ENCODE results near the gene SAMD4A.

DNA sequence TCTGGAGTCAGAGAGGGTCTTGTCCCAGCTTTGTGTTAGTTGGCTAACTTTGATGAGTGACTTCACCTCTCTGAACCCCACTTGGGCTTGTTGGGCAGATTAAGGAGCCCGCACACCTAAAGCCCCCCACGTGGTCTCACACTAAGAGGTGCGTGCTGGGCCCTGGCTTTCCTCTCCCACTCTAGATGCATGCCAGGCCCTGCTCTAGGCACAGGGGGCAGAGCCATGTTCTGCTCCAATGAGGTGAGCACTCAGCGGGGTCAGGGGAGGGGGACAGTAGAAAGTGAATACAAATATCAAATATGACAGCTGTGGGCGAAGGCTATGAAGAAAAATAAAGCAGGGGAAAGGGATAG, 216.7 kb downstream of the SAMD4A start:
- no peak for TF ChIP-seq EZH2phosphoT487 (conservative IDR thresholded peaks at IDR 0.05; ENCODE audit: low read length)
- TF ChIP-seq, protein P1, sequence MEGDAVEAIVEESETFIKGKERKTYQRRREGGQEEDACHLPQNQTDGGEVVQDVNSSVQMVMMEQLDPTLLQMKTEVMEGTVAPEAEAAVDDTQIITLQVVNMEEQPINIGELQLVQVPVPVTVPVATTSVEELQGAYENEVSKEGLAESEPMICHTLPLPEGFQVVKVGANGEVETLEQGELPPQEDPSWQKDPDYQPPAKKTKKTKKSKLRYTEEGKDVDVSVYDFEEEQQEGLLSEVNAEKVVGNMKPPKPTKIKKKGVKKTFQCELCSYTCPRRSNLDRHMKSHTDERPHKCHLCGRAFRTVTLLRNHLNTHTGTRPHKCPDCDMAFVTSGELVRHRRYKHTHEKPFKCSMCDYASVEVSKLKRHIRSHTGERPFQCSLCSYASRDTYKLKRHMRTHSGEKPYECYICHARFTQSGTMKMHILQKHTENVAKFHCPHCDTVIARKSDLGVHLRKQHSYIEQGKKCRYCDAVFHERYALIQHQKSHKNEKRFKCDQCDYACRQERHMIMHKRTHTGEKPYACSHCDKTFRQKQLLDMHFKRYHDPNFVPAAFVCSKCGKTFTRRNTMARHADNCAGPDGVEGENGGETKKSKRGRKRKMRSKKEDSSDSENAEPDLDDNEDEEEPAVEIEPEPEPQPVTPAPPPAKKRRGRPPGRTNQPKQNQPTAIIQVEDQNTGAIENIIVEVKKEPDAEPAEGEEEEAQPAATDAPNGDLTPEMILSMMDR (IDR thresholded peaks at IDR 0.05; ENCODE audit: insufficient read depth, low read length, poor library complexity, severe bottlenecking), result no peak

Data from SU-DHL-6 (cell line).